Upper lobe of left lung (tissue), 4 donors: ENCODE measurements around the gene LIPF.
A peak's percentile ranks its signal among the peaks of the same experiment; 100 is the strongest.

ENCODE experiments used
- CTCF ChIP-seq, 6 experiments: fragments of 450-650 bp in 4 of 6; fragments of 200-600 bp in 2 of 6; sonication (generic) in 2 of 6; IDR thresholded peaks; one replicate each; pipeline ENCODE4 v1.5.1; 2016 to 2019; ENCODE audit warnings: antibody characterized with exemption in 6 of 6
- EP300 ChIP-seq, 4 donors: sonication (generic); formaldehyde crosslinking; IDR thresholded peaks; one replicate each; pipeline ENCODE4 v1.5.1; 2017; ENCODE audit warnings: antibody characterized with exemption in 4 of 4, control low read depth in 2 of 4
- POLR2A ChIP-seq, 4 donors: fragments of 450-650 bp; IDR thresholded peaks; one replicate each; pipeline ENCODE4 v1.5.1; 2016 to 2017; ENCODE audit warnings: antibody characterized with exemption in 4 of 4, mild to moderate bottlenecking in 2 of 4
- POLR2AphosphoS5 ChIP-seq, 2 donors: sonication (generic); formaldehyde crosslinking; IDR thresholded peaks; one replicate each; pipeline ENCODE4 v1.5.1; 2017; ENCODE audit warnings: antibody characterized with exemption in 2 of 2

- TF ChIP-seq POLR2A (IDR thresholded peaks at IDR 0.05) (no peak), CTCF (IDR thresholded peaks at IDR 0.05) (peak in 1 of 6 experiments; percentile 16), POLR2AphosphoS5 (IDR thresholded peaks at IDR 0.05) (no peak), EP300 (IDR thresholded peaks at IDR 0.05) (no peak)
Measured at GRCh38 chr10:88728107-88728763, 64.0 kb downstream of the LIPF start.
